ENCODE measurements around the gene PISD. TPM values are rescaled to one million over a fixed set of nuclear protein-coding genes. Genes with fewer than 3 reads are reported as not detected.
A peak's percentile ranks its signal among the peaks of the same experiment; 100 is the strongest.

The PISD gene
- total RNA-seq, 1 donor, result 37.3 TPM

- Histone ChIP-seq H3K4me3 (ENCODE audit: insufficient read depth, low read length) (no peak overlapping the region), H3K27ac (ENCODE audit: low read depth, low read length) (no peak overlapping the region), H3K4me2 (ENCODE audit: insufficient read depth, low read length) (no peak overlapping the region), H4K20me1 (ENCODE audit: insufficient read depth, low read length) (peaks cover 49% of the 10 kb centered on the region), H3K27me3 (ENCODE audit: insufficient read depth, low read length) (no peaks in the 10 kb centered on the region), H3K4me1 (ENCODE audit: insufficient read depth, low read length) (peaks cover 2% of the 10 kb centered on the region), H2AFZ (ENCODE audit: low read length) (no peak overlapping the region), H3K9me3 (ENCODE audit: low read depth, low read length) (no peaks in the 10 kb centered on the region), H3K79me2 (ENCODE audit: insufficient read depth, low read length) (peaks cover 63% of the 10 kb centered on the region), H3K36me3 (ENCODE audit: insufficient read depth, low read length) (peaks cover 50% of the 10 kb centered on the region)
- TF ChIP-seq CTCF (IDR thresholded peaks at IDR 0.05; ENCODE audit: extremely low read depth, low read depth, low read length), result no peak
- DNase-seq (ENCODE audit: insufficient read length, low spot score, missing footprints), result peak; percentile 48
Observed at GRCh38 chr22:31621507-31622124, 40.4 kb downstream of the PISD start.

DNA sequence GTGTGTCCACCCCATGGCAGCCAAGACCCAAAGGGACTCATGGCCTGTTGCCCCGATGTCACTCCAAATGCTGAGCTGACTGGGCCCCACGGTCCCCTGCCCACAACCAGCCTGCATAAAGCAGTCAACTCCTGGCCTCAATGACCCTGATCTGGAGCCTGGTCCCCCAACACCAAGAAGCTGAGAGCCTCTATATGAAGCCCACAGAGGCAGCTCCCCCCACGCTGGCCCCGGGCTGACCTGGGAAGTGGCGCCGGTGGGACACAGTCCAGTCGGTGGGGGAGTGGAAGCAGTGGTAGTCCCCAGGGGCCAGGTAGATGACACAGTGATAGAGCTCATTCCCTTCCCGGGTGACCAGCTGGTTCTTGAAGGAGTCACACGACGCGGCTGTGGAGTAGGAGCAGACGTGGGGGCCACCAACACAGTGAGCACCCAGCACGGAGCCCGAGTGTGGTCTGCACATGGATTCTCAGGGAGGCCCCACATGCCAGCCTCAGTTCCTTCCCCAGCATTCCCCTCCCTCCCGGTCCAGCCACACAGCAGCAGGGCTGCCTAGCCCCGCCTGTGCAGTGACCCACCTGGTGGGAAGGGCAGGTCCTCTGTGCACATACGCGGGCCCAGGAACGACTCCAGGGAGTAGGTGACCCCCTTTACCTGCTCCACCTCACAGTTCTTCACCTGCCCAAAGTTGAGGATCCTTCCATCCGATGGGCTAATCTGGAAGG is 41.1 kb downstream of the PISD start:
- H4K20me1 ChIP-seq (ENCODE audit: insufficient read depth, low read length), result peaks cover 43% of the 10 kb centered on the region
- no peaks in the 10 kb centered on the region for H3K27me3 ChIP-seq (ENCODE audit: insufficient read depth, low read length)
- H3K36me3 ChIP-seq (ENCODE audit: insufficient read depth, low read length), result peaks cover 51% of the 10 kb centered on the region
- H3K9me3 ChIP-seq (ENCODE audit: low read depth, low read length), result no peaks in the 10 kb centered on the region
- no peaks in the 10 kb centered on the region for H3K4me1 ChIP-seq (ENCODE audit: insufficient read depth, low read length)
- no peak overlapping the region for H3K4me3 ChIP-seq (ENCODE audit: insufficient read depth, low read length)
- no peak overlapping the region for H3K4me2 ChIP-seq (ENCODE audit: insufficient read depth, low read length)
- H3K79me2 ChIP-seq (ENCODE audit: insufficient read depth, low read length), result peaks cover 56% of the 10 kb centered on the region
- no peak overlapping the region for H2AFZ ChIP-seq (ENCODE audit: low read length)
- no peak for TF ChIP-seq CTCF (IDR thresholded peaks at IDR 0.05; ENCODE audit: extremely low read depth, low read depth, low read length)
- H3K27ac ChIP-seq (ENCODE audit: low read depth, low read length), result no peak overlapping the region
- DNase-seq (ENCODE audit: insufficient read length, low spot score, missing footprints), result peak; percentile 74

- H3K36me3 ChIP-seq (ENCODE audit: insufficient read depth, low read length), result peaks cover 51% of the 10 kb centered on the region
- peak; percentile 50 for DNase-seq (ENCODE audit: insufficient read length, low spot score, missing footprints)
- no peaks in the 10 kb centered on the region for H3K9me3 ChIP-seq (ENCODE audit: low read depth, low read length)
- no peak overlapping the region for H3K4me3 ChIP-seq (ENCODE audit: insufficient read depth, low read length)
- TF ChIP-seq CTCF (IDR thresholded peaks at IDR 0.05; ENCODE audit: extremely low read depth, low read depth, low read length), result no peak
- H3K4me1 ChIP-seq (ENCODE audit: insufficient read depth, low read length), result peaks cover 2% of the 10 kb centered on the region
- H3K27me3 ChIP-seq (ENCODE audit: insufficient read depth, low read length), result no peaks in the 10 kb centered on the region
- no peak overlapping the region for H3K4me2 ChIP-seq (ENCODE audit: insufficient read depth, low read length)
- H2AFZ ChIP-seq (ENCODE audit: low read length), result no peak overlapping the region
- peaks cover 44% of the 10 kb centered on the region for H3K79me2 ChIP-seq (ENCODE audit: insufficient read depth, low read length)
- peaks cover 32% of the 10 kb centered on the region for H4K20me1 ChIP-seq (ENCODE audit: insufficient read depth, low read length)
- no peak overlapping the region for H3K27ac ChIP-seq (ENCODE audit: low read depth, low read length)
Observed at GRCh38 chr22:31619611-31620300, 42.3 kb downstream of the PISD start.

Data from osteoblast (primary cell).